Retina (tissue), 1 donor: ENCODE measurements around the gene RGS7.
"Not testable (repeated sequence)": the region's sequence is repeated elsewhere in the genome, so short reads cannot be mapped to it uniquely, and the experiment has no call there.

Experiments
- DNase-seq: peaks from one replicate; pipeline ENCODE4 v3.0.0-alpha.2; 2016

Gene RGS7

GRCh38 chr1:240895424-240895823 lies 461.6 kb downstream of the RGS7 start:
- not testable (repeated sequence) for DNase-seq

GRCh38 chr1:240888787-240889048 lies 468.3 kb downstream of the RGS7 start:
- no peak for DNase-seq

- DNase-seq = peak; percentile 38
Measured at GRCh38 chr1:240888039-240888786, 468.8 kb downstream of the RGS7 start.

GRCh38 chr1:240883490-240883889 lies 473.5 kb downstream of the RGS7 start:
- no peak for DNase-seq

GRCh38 chr1:240882656-240883308 lies 474.2 kb downstream of the RGS7 start:
- not testable (repeated sequence) for DNase-seq

- DNase-seq = no peak
Measured at GRCh38 chr1:240878631-240879030, 478.4 kb downstream of the RGS7 start.

GRCh38 chr1:240877605-240878004 lies 479.4 kb downstream of the RGS7 start:
- no peak for DNase-seq

GRCh38 chr1:240876071-240876470 lies 480.9 kb downstream of the RGS7 start:
- no peak for DNase-seq

GRCh38 chr1:240869071-240869470 lies 487.9 kb downstream of the RGS7 start:
- DNase-seq = no peak

GRCh38 chr1:240866724-240867123 lies 490.3 kb downstream of the RGS7 start:
- DNase-seq = no peak

- DNase-seq = no peak
Measured at GRCh38 chr1:240860023-240860422, 497.0 kb downstream of the RGS7 start.

- DNase-seq = no peak
Measured at GRCh38 chr1:240854367-240854766, 502.6 kb downstream of the RGS7 start.

GRCh38 chr1:240847325-240847724 lies 509.7 kb downstream of the RGS7 start:
- no peak for DNase-seq

- no peak for DNase-seq
Measured at GRCh38 chr1:240844486-240844885, 512.5 kb downstream of the RGS7 start.

GRCh38 chr1:240843798-240844197 lies 513.2 kb downstream of the RGS7 start:
- no peak for DNase-seq

GRCh38 chr1:240836271-240836670 lies 520.7 kb downstream of the RGS7 start:
- DNase-seq = no peak

- no peak for DNase-seq
Measured at GRCh38 chr1:240835291-240835690, 521.7 kb downstream of the RGS7 start.

- DNase-seq = no peak
Measured at GRCh38 chr1:240833075-240833474, 523.9 kb downstream of the RGS7 start.

- DNase-seq = no peak
Measured at GRCh38 chr1:240831922-240832321, 525.1 kb downstream of the RGS7 start.

- no peak for DNase-seq
Measured at GRCh38 chr1:240831191-240831631, 525.8 kb downstream of the RGS7 start.

GRCh38 chr1:240829487-240829886 lies 527.5 kb downstream of the RGS7 start:
- DNase-seq = no peak

- DNase-seq = no peak
Measured at GRCh38 chr1:240827786-240828185, 529.2 kb downstream of the RGS7 start.

- no peak for DNase-seq
Measured at GRCh38 chr1:240824238-240824637, 532.8 kb downstream of the RGS7 start.

GRCh38 chr1:240823357-240823756 lies 533.6 kb downstream of the RGS7 start:
- no peak for DNase-seq

GRCh38 chr1:240821925-240822324 lies 535.1 kb downstream of the RGS7 start:
- no peak for DNase-seq
